Heart right ventricle (tissue), 16 donors: ENCODE data around the gene VKORC1. TPM values are rescaled to one million over a fixed set of nuclear protein-coding genes. Genes with fewer than 3 reads are reported as not detected.
A peak's percentile ranks its signal among the peaks of the same experiment; 100 is the strongest.

Experiments used
- ATAC-seq, 8 donors: fragments of 200-7000 bp; cut with Tn5 transposase; one replicate each; pipeline ENCODE4 v1.9.1; 2020; ENCODE audit warnings: mild to moderate bottlenecking in 8 of 8, moderate library complexity in 8 of 8, moderate number of reproducible peaks in 1 of 8
- DNase-seq, 2 donors: peaks; one replicate each; pipeline ENCODE4 v3.0.0-alpha.2; 2020
- H3K27ac ChIP-seq, 10 donors: fragments of 200-600 bp; sonication (generic) in 2 of 10; one replicate each; pipeline versions ENCODE4 v1.5.0 to v1.8.0; 2020 to 2022; ENCODE audit warnings: mild to moderate bottlenecking in 3 of 10
- H3K27me3 ChIP-seq, 7 donors: fragments of 200-600 bp; one replicate each; pipeline ENCODE4 v1.8.0; 2021 to 2022; ENCODE audit warnings: mild to moderate bottlenecking in 2 of 7
- H3K36me3 ChIP-seq, 9 donors: fragments of 200-600 bp; sonication (generic) in 1 of 9; one replicate each; pipeline versions ENCODE4 v1.5.0 to v1.8.0; 2020 to 2022; ENCODE audit warnings: mild to moderate bottlenecking in 2 of 9
- H3K4me1 ChIP-seq, 9 donors: fragments of 200-600 bp; sonication (generic) in 1 of 9; one replicate each; pipeline versions ENCODE4 v1.5.0 to v1.8.0; 2020 to 2022; ENCODE audit warnings: mild to moderate bottlenecking in 4 of 9
- H3K4me3 ChIP-seq, 10 donors: fragments of 200-600 bp; sonication (generic) in 2 of 10; one replicate each; pipeline versions ENCODE4 v1.5.0 to v1.8.0; 2020 to 2022; ENCODE audit warnings: mild to moderate bottlenecking in 7 of 10, moderate library complexity in 2 of 10
- H3K9me3 ChIP-seq, 11 donors: fragments of 200-600 bp in 10 of 11; sonication (generic) in 2 of 11; one replicate each; pipeline versions ENCODE4 v1.5.0 to v1.8.0; 2013 to 2022; ENCODE audit warnings: mild to moderate bottlenecking in 2 of 11, control low read depth in 1 of 11, moderate library complexity in 1 of 11
- CTCF ChIP-seq, 9 donors: fragments of 200-600 bp; sonication (generic) in 2 of 9; IDR thresholded peaks; one replicate each; pipeline versions ENCODE4 v1.5.0 to v1.8.0; 2021 to 2022; ENCODE audit warnings: antibody characterized with exemption in 9 of 9, mild to moderate bottlenecking in 5 of 9, moderate library complexity in 1 of 9
- WGBS, 2 donors: extraction: QIAGEN DNeasy Blood & Tissue Kit; methylation state at CpG; one replicate each; pipeline ENCODE4 v1.1.7; 2013; ENCODE audit warnings: inconsistent platforms in 1 of 2; 5-methylcytosine and 5-hydroxymethylcytosine counted together
- intact Hi-C, 10 donors: fragments of 100-400 bp; cut with DNase I; formaldehyde crosslinking; loops; one replicate each; pipeline versions ENCODE4 v1.11.1 to v1.14.2; 2022
- polyA plus RNA-seq, 2 donors: library from polyadenylated mRNA; stranded (reverse); fragments of 200-250 nt; gene quantifications; one replicate each; pipeline ENCODE4 v1.2.3, GENCODE V29; 2013
- total RNA-seq, 10 donors: library from RNA; stranded (reverse); fragmentation: NEBNext Ultra II Directional in 3 of 10; extraction: Animal tissue kit (Norgen Biotek cat#: 25700) in 3 of 10; gene quantifications; one replicate each; pipeline versions ENCODE4 v1.2.1 to v1.2.4, GENCODE V29; 2021 to 2023
- donor health status: Arrhythmogenic right ventricular cardiomyopathy.
- donor health status: ischemic (EF 13 %, LVEDD 7.1; RV severe dilation, severe dysfunction).
- donor health status: healthy with polysubstance abuse.
- donor health status: DM: no; HTN: yes; CAD: no.
- donor health status: DM: no; HTN: no; CAD: no.
- donor health status: ischemic (EF 25% LVEDD 6.9; RV normal size, moderate dysfunction).
- donor health status: ischemic (EF 25% LVEDD 5.7; RV mildly dilated, moderate dysfunction).
- donor health status: healthy.
- donor health status: DM: yes; HTN: yes; CAD: no.
- donor health status: Ischemic cardiomyopathy.
- donor health status: ischemic (EF 35%, LVEDD 5.7; RV mildly dilated, moderate dysfunction).
- donor health status: nonischemic (EF 11% LVEDD 7.7; RV severe dilation, severe dysfunction).
- donor health status: DM: yes; HTN: yes; CAD: no.
- donor health status: PGD.
- donor health status: ischemic (EF 29% LVEDD 5.4; RV normal size, mild dysfunction).
- donor health status: nonischemic (EF 23%, LVEDD 6.1; RV moderate dilation, normal function).

VKORC1 gene
- total and polyA plus RNA-seq, 12 donors: 27.0 to 139 (median 34.3) TPM

- peaks cover 0 to 17% (median 0%) of the 10 kb centered on the region in 9 donors for H3K4me1 ChIP-seq
- H3K9me3 ChIP-seq: no peaks in the 10 kb centered on the region
- 57 to 77% methylated on average over 2 of the region's 2 CpGs for whole genome bisulfite sequencing, 2 donors
- DNase-seq: no peak
- no peaks in the 10 kb centered on the region for H3K27me3 ChIP-seq
- no peaks in the 10 kb centered on the region for H3K36me3 ChIP-seq
- H3K27ac ChIP-seq: peak overlapping the region in 1 of 10 donors; percentile 59
- intact Hi-C loops: no loop called here
- no peak overlapping the region for H3K4me3 ChIP-seq
- no peak for TF ChIP-seq CTCF (IDR thresholded peaks at IDR 0.05)
- peak in 1 of 8 donors; percentile 86 for ATAC-seq
Measured at GRCh38 chr16:31052114-31052513, 42.5 kb downstream of the VKORC1 start.

- 81 to 87% methylated on average over 10 of the region's 10 CpGs for WGBS, 2 donors
- no peak for TF ChIP-seq CTCF (IDR thresholded peaks at IDR 0.05)
- intact Hi-C loops: no loop called here
Measured at GRCh38 chr16:31050280-31051030, 44.1 kb downstream of the VKORC1 start.

DNA sequence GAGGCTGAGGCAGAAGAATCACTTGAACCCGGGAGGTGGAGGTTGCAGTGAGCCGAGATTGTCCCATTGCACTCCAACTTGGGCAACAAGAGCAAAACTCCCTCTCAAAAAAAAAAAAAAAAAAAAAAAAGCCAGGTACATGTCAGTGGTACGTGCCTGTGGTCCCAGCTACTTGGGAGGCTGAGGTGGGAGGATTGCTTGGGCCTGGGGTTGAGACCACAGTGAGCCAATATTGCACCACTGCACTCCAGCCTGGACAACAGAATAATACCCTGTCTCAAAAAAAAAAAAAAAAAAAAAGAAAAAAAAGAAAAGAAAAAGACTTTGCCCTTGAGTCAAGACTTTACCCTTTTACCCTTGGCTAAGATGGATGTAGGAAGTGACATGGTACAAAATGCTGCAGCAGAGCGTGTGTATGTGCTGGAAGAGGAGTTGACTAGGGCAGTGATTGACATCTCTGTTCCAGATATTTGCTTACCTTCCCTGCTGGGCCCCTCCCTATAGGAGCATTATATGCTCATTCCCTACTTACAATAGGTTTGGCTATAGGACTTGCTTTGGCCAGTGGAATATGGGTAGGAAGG, 50.6 kb downstream of the VKORC1 start:
- no peaks in the 10 kb centered on the region for H3K9me3 ChIP-seq
- no peak overlapping the region for H3K27ac ChIP-seq
- 95 to 97% methylated on average over 4 of the region's 4 CpGs for WGBS, 2 donors
- no peak for TF ChIP-seq CTCF (IDR thresholded peaks at IDR 0.05)
- H3K27me3 ChIP-seq: no peaks in the 10 kb centered on the region
- intact Hi-C loops: no loop called here
- no peak for ATAC-seq
- DNase-seq: no peak
- H3K4me1 ChIP-seq: peaks cover 0 to 4% (median 0%) of the 10 kb centered on the region in 9 donors
- peaks cover 0 to 52% (median 34%) of the 10 kb centered on the region in 9 donors for H3K36me3 ChIP-seq
- H3K4me3 ChIP-seq: no peak overlapping the region

More at GRCh38 chr16:31050280-31051030, 44.1 kb downstream of the VKORC1 start:
- ATAC-seq (no peak), DNase-seq (no peak)
- H3K27ac ChIP-seq: no peak overlapping the region
- no peak overlapping the region for H3K4me3 ChIP-seq
- H3K9me3 ChIP-seq: no peaks in the 10 kb centered on the region
- H3K4me1 ChIP-seq: peaks cover 0 to 17% (median 0%) of the 10 kb centered on the region in 9 donors
- no peaks in the 10 kb centered on the region for H3K36me3 ChIP-seq
- no peaks in the 10 kb centered on the region for H3K27me3 ChIP-seq

DNA sequence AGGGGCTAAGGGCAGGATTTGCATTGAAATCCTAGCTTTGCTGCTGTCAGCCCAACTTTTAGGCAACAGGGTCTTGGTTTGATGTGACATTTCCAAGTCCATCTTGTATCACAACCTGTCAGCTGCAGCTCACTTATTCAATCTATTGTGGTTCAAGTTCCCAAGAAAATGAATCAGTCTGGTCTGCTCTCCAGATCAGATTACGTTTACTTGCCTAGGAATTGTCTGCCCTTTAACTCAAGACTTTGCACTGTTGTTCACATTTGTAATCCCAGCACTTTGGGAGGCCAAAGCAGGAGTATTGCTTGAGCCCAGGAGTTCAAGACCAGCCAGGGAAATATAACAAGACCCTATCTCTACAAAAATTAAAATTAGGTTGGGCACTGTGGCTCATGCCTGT, 51.2 kb downstream of the VKORC1 start:
- intact Hi-C loops: no loop called here
- WGBS, 2 donors: 89 to 100% methylated on average over 1 of the region's 1 CpG
- no peak for TF ChIP-seq CTCF (IDR thresholded peaks at IDR 0.05)

More for the DNA sequence above, 51.2 kb downstream of the VKORC1 start:
- Histone ChIP-seq H3K4me3 (no peak overlapping the region), H3K27me3 (no peaks in the 10 kb centered on the region), H3K36me3 (peaks cover 0 to 58% (median 40%) of the 10 kb centered on the region in 9 donors), H3K9me3 (no peaks in the 10 kb centered on the region), H3K4me1 (peaks cover 0 to 3% (median 0%) of the 10 kb centered on the region in 9 donors), H3K27ac (no peak overlapping the region)
- ATAC-seq (no peak), DNase-seq (no peak)
